HG02610 (cell line): Measurements from ENCODE around the gene WEE1.
"Not testable (repeated sequence)": the region's sequence is repeated elsewhere in the genome, so short reads cannot be mapped to it uniquely, and the experiment has no call there.

Experiments used
- ATAC-seq: cut with Tn5 transposase; IDR thresholded peaks from one replicate; pipeline ENCODE4 v1.9.1; 2021; ENCODE audit warnings: mild to moderate bottlenecking, moderate library complexity; ENCODE audit not compliant: unreplicated experiment

Gene WEE1

GRCh38 chr11:9594267-9595046 lies 21.0 kb downstream of the WEE1 start:
- no peak for ATAC-seq

GRCh38 chr11:9596926-9597464 lies 23.5 kb downstream of the WEE1 start:
- no peak for ATAC-seq

- no peak for ATAC-seq
These were observed 26.7 kb downstream of the WEE1 start for GRCh38 chr11:9600166-9600565.

GRCh38 chr11:9600644-9601036 lies 27.2 kb downstream of the WEE1 start:
- peak; percentile 29 for ATAC-seq

- ATAC-seq = peak; percentile 85
These were observed 27.8 kb downstream of the WEE1 start for GRCh38 chr11:9601037-9601875.

- ATAC-seq = no peak
These were observed 28.4 kb downstream of the WEE1 start for GRCh38 chr11:9601876-9602199.

GRCh38 chr11:9603214-9603613 lies 29.7 kb downstream of the WEE1 start:
- not testable (repeated sequence) for ATAC-seq

GRCh38 chr11:9604134-9604533 lies 30.7 kb downstream of the WEE1 start:
- no peak for ATAC-seq

GRCh38 chr11:9605742-9606141 lies 32.3 kb downstream of the WEE1 start:
- no peak for ATAC-seq

- ATAC-seq = no peak
These were observed 33.5 kb downstream of the WEE1 start for GRCh38 chr11:9606809-9607510.

- no peak for ATAC-seq
These were observed 34.0 kb downstream of the WEE1 start for GRCh38 chr11:9607511-9607899.

- no peak for ATAC-seq
These were observed 35.7 kb downstream of the WEE1 start for GRCh38 chr11:9609002-9609759.

- no peak for ATAC-seq
These were observed 36.4 kb downstream of the WEE1 start for GRCh38 chr11:9609841-9610240.

GRCh38 chr11:9613118-9613829 lies 39.8 kb downstream of the WEE1 start:
- peak; percentile 35 for ATAC-seq

GRCh38 chr11:9613830-9614762 lies 40.6 kb downstream of the WEE1 start:
- ATAC-seq = peak; percentile 69

GRCh38 chr11:9615031-9615451 lies 41.6 kb downstream of the WEE1 start:
- ATAC-seq = peak; percentile 59

- ATAC-seq = no peak
These were observed 42.7 kb downstream of the WEE1 start for GRCh38 chr11:9616042-9616675.

- no peak for ATAC-seq
These were observed 43.4 kb downstream of the WEE1 start for GRCh38 chr11:9616858-9617257.
